ENCODE data around the gene SPTB. TPM values are rescaled to one million over a fixed set of nuclear protein-coding genes. Genes with fewer than 3 reads are reported as not detected.

Gene SPTB
- total and polyA plus RNA-seq, 9 of the 15 experiments (the other 6 are each of a cell fraction or from before 2014, with no cell fraction given) = 0.21 to 45.9 (median 11.7) TPM

DNA sequence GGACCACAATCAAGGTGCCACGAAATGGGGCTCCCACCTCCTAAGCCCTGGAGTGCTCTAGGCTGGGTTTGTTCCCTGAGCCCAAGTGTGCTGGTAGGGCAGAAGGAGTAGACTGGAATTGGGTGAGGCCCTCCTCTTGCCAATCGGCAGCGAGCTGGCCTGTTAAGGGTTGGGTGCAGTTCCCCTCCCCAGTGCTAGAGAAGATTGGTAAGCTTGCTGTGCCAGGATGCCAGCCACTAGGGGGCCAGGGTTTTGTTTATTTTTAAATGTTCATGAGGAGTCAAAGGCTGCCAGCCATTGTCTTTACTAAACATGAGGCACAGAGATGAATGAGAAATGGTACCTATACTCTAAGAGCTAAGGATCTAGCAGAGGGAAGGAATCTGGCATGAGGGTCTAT, 79.7 kb downstream of the SPTB start:
- Histone ChIP-seq H4K20me1 (replicated peaks; ENCODE audit: control insufficient read depth, insufficient read depth, low read length) (no peaks in the 10 kb centered on the region), H3K9ac (ENCODE audit: insufficient read depth in 1 of 2, low read depth in 2 of 2, low read length in 2 of 2) (no peak overlapping the region), H3K27ac (ENCODE audit: extremely low read depth, low read depth, low read length) (no peak overlapping the region), H3K4me3 (no peak overlapping the region), H3K9me3 (replicated peaks; ENCODE audit: control insufficient read depth, insufficient read depth, low read depth, low read length) (no peaks in the 10 kb centered on the region), H3K79me2 (ENCODE audit: control insufficient read depth, insufficient read depth, low read length) (no peaks in the 10 kb centered on the region), H3K9me1 (ENCODE audit: control insufficient read depth, insufficient read depth, low read length) (no peaks in the 10 kb centered on the region), H3K4me1 (replicated peaks in 1 of 2; ENCODE audit: control insufficient read depth in 2 of 2, insufficient read depth in 2 of 2, low read length in 2 of 2) (no peaks in the 10 kb centered on the region), H2AFZ (ENCODE audit: low read depth, low read length) (no peak overlapping the region), H3K27me3 (ENCODE audit: control insufficient read depth in 2 of 2, insufficient read depth in 2 of 2, low read length in 2 of 2) (no peaks in the 10 kb centered on the region), H3K36me3 (ENCODE audit: control insufficient read depth, insufficient read depth, low read length) (peaks cover 96% of the 10 kb centered on the region; the same call in 2 of the 3 replicates), H3K4me2 (ENCODE audit: insufficient read depth, low read length) (no peak overlapping the region)
- no TSS peak for BruUV-seq (replicated peaks)
- DNase-seq (ENCODE audit: extremely low read depth in 1 of 4, low spot score in 3 of 4) (no peak), ATAC-seq (no peak), FAIRE-seq (no peak)
- ChIA-PET CTCF (ENCODE audit: low intra/inter-chr PET ratio) (no interaction called here), POLR2A (interaction anchor here (0.6 kb wide), 1 partner anchor 272 kb away, joined by 3 read pairs; no protein-coding TSS in a partner anchor)
- TF ChIP-seq, protein P1, sequence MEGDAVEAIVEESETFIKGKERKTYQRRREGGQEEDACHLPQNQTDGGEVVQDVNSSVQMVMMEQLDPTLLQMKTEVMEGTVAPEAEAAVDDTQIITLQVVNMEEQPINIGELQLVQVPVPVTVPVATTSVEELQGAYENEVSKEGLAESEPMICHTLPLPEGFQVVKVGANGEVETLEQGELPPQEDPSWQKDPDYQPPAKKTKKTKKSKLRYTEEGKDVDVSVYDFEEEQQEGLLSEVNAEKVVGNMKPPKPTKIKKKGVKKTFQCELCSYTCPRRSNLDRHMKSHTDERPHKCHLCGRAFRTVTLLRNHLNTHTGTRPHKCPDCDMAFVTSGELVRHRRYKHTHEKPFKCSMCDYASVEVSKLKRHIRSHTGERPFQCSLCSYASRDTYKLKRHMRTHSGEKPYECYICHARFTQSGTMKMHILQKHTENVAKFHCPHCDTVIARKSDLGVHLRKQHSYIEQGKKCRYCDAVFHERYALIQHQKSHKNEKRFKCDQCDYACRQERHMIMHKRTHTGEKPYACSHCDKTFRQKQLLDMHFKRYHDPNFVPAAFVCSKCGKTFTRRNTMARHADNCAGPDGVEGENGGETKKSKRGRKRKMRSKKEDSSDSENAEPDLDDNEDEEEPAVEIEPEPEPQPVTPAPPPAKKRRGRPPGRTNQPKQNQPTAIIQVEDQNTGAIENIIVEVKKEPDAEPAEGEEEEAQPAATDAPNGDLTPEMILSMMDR (IDR thresholded peaks at IDR 0.05 in 2 of 3, conservative IDR thresholded peaks at IDR 0.05 in 1 of 3; ENCODE audit: insufficient read depth in 2 of 3, low read depth in 1 of 3, low read length in 3 of 3) = peak in 2 of 3 experiments; percentile 6 to 13; a peak in 1 of 6 replicates
- TF ChIP-seq PPARD (CRISPR knock-in tag; IDR thresholded peaks at IDR 0.05) = no peak
- 100% methylated on average over 1 of the region's 3 CpGs for WGBS (ENCODE audit: insufficient coverage, low coverage, missing lambda C conversion rate)
- in situ Hi-C loops (cut with MboI) (no loop called here), intact Hi-C loops (cut with micrococcal nuclease) (loop anchor here (5.0 kb wide), 1 partner anchor 92 kb away; no protein-coding TSS in a partner anchor)

DNA sequence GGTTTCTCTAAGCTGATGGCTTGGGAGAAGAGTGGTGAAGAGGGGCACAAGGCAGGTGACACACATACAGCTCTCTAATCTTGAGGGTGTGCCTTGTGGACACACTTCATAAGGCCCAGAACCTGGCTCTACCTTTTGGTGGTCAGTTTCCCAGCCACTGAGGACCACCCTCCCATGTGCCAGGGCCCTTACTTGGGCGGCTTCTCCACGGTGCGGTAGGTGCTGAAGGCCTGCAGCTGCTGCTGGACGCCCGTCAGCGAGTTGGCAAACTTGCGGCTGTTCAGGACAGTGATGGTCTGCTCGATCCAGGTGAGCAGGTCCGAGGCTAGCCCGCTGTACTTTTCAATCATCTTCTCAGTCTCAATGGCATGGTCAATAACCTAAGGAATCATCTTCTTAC, 80.2 kb downstream of the SPTB start:
- no peak overlapping the region for H2AFZ ChIP-seq (ENCODE audit: low read depth, low read length)
- intact Hi-C loops (cut with micrococcal nuclease) = no loop called here
- H3K27me3 ChIP-seq (ENCODE audit: control insufficient read depth in 2 of 2, insufficient read depth in 2 of 2, low read length in 2 of 2) = no peaks in the 10 kb centered on the region
- 88% methylated on average over 8 of the region's 10 CpGs for WGBS (ENCODE audit: insufficient coverage, low coverage, missing lambda C conversion rate)
- ATAC-seq (no peak), FAIRE-seq (no peak), DNase-seq (ENCODE audit: extremely low read depth in 1 of 4, low spot score in 3 of 4) (no peak)
- H4K20me1 ChIP-seq (replicated peaks; ENCODE audit: control insufficient read depth, insufficient read depth, low read length) = no peaks in the 10 kb centered on the region
- H3K9me1 ChIP-seq (ENCODE audit: control insufficient read depth, insufficient read depth, low read length) = no peaks in the 10 kb centered on the region
- H3K9ac ChIP-seq (ENCODE audit: insufficient read depth in 1 of 2, low read depth in 2 of 2, low read length in 2 of 2) = no peak overlapping the region
- H3K79me2 ChIP-seq (ENCODE audit: control insufficient read depth, insufficient read depth, low read length) = no peaks in the 10 kb centered on the region
- CTCF ChIA-PET (ENCODE audit: low intra/inter-chr PET ratio) = no interaction called here
- H3K9me3 ChIP-seq (replicated peaks; ENCODE audit: control insufficient read depth, insufficient read depth, low read depth, low read length) = no peaks in the 10 kb centered on the region
- H3K36me3 ChIP-seq (ENCODE audit: control insufficient read depth, insufficient read depth, low read length) = peaks cover 96% of the 10 kb centered on the region; the same call in 2 of the 3 replicates
- no peak overlapping the region for H3K4me3 ChIP-seq
- POLR2A ChIA-PET = interaction anchor here (0.6 kb wide), 1 partner anchor 272 kb away, joined by 3 read pairs; no protein-coding TSS in a partner anchor
- in situ Hi-C loops (cut with MboI) = no loop called here
- TF ChIP-seq MEF2D (tag; conservative IDR thresholded peaks at IDR 0.05; ENCODE audit: low read depth) (no peak), KDM2B (CRISPR knock-in tag; IDR thresholded peaks at IDR 0.05) (no peak), C11orf30 (IDR thresholded peaks at IDR 0.05; ENCODE audit: low read depth) (no peak)
- no peak overlapping the region for H3K4me2 ChIP-seq (ENCODE audit: insufficient read depth, low read length)
- no TSS peak for BruUV-seq (replicated peaks)
- no peak overlapping the region for H3K27ac ChIP-seq (ENCODE audit: extremely low read depth, low read depth, low read length)
- no peaks in the 10 kb centered on the region for H3K4me1 ChIP-seq (replicated peaks in 1 of 2; ENCODE audit: control insufficient read depth in 2 of 2, insufficient read depth in 2 of 2, low read length in 2 of 2)

All from K562 (cell line).